Heart right ventricle (tissue), 16 donors: Measurements from ENCODE around the gene SLC13A5. TPM values are rescaled to one million over a fixed set of nuclear protein-coding genes. Genes with fewer than 3 reads are reported as not detected.

ENCODE experiments used
- ATAC-seq, 8 donors: fragments of 200-7000 bp; cut with Tn5 transposase; one replicate each; pipeline ENCODE4 v1.9.1; 2020; ENCODE audit warnings: mild to moderate bottlenecking in 8 of 8, moderate library complexity in 8 of 8, moderate number of reproducible peaks in 1 of 8
- DNase-seq, 2 donors: peaks; one replicate each; pipeline ENCODE4 v3.0.0-alpha.2; 2020
- H3K27ac ChIP-seq, 10 donors: fragments of 200-600 bp; sonication (generic) in 2 of 10; one replicate each; pipeline versions ENCODE4 v1.5.0 to v1.8.0; 2020 to 2022; ENCODE audit warnings: mild to moderate bottlenecking in 3 of 10
- H3K27me3 ChIP-seq, 7 donors: fragments of 200-600 bp; one replicate each; pipeline ENCODE4 v1.8.0; 2021 to 2022; ENCODE audit warnings: mild to moderate bottlenecking in 2 of 7
- H3K36me3 ChIP-seq, 9 donors: fragments of 200-600 bp; sonication (generic) in 1 of 9; one replicate each; pipeline versions ENCODE4 v1.5.0 to v1.8.0; 2020 to 2022; ENCODE audit warnings: mild to moderate bottlenecking in 2 of 9
- H3K4me1 ChIP-seq, 9 donors: fragments of 200-600 bp; sonication (generic) in 1 of 9; one replicate each; pipeline versions ENCODE4 v1.5.0 to v1.8.0; 2020 to 2022; ENCODE audit warnings: mild to moderate bottlenecking in 4 of 9
- H3K4me3 ChIP-seq, 10 donors: fragments of 200-600 bp; sonication (generic) in 2 of 10; one replicate each; pipeline versions ENCODE4 v1.5.0 to v1.8.0; 2020 to 2022; ENCODE audit warnings: mild to moderate bottlenecking in 7 of 10, moderate library complexity in 2 of 10
- H3K9me3 ChIP-seq, 11 donors: fragments of 200-600 bp in 10 of 11; sonication (generic) in 2 of 11; one replicate each; pipeline versions ENCODE4 v1.5.0 to v1.8.0; 2013 to 2022; ENCODE audit warnings: mild to moderate bottlenecking in 2 of 11, control low read depth in 1 of 11, moderate library complexity in 1 of 11
- WGBS, 2 donors: extraction: QIAGEN DNeasy Blood & Tissue Kit; methylation state at CpG; one replicate each; pipeline ENCODE4 v1.1.7; 2013; ENCODE audit warnings: inconsistent platforms in 1 of 2; 5-methylcytosine and 5-hydroxymethylcytosine counted together
- intact Hi-C, 10 donors: fragments of 100-400 bp; cut with DNase I; formaldehyde crosslinking; loops; one replicate each; pipeline versions ENCODE4 v1.11.1 to v1.14.2; 2022
- polyA plus RNA-seq, 2 donors: library from polyadenylated mRNA; stranded (reverse); fragments of 200-250 nt; gene quantifications; one replicate each; pipeline ENCODE4 v1.2.3, GENCODE V29; 2013
- total RNA-seq, 10 donors: library from RNA; stranded (reverse); fragmentation: NEBNext Ultra II Directional in 3 of 10; extraction: Animal tissue kit (Norgen Biotek cat#: 25700) in 3 of 10; gene quantifications; one replicate each; pipeline versions ENCODE4 v1.2.1 to v1.2.4, GENCODE V29; 2021 to 2023
- TF ChIP-seq, protein P1 (sequence below), 9 donors: fragments of 200-600 bp; sonication (generic) in 2 of 9; IDR thresholded peaks; one replicate each; pipeline versions ENCODE4 v1.5.0 to v1.8.0; 2021 to 2022; ENCODE audit warnings: antibody characterized with exemption in 9 of 9, mild to moderate bottlenecking in 5 of 9, moderate library complexity in 1 of 9
- donor health status: Arrhythmogenic right ventricular cardiomyopathy.
- donor health status: ischemic (EF 13 %, LVEDD 7.1; RV severe dilation, severe dysfunction).
- donor health status: healthy with polysubstance abuse.
- donor health status: DM: no; HTN: yes; CAD: no.
- donor health status: DM: no; HTN: no; CAD: no.
- donor health status: ischemic (EF 25% LVEDD 6.9; RV normal size, moderate dysfunction).
- donor health status: ischemic (EF 25% LVEDD 5.7; RV mildly dilated, moderate dysfunction).
- donor health status: healthy.
- donor health status: DM: yes; HTN: yes; CAD: no.
- donor health status: Ischemic cardiomyopathy.
- donor health status: ischemic (EF 35%, LVEDD 5.7; RV mildly dilated, moderate dysfunction).
- donor health status: nonischemic (EF 11% LVEDD 7.7; RV severe dilation, severe dysfunction).
- donor health status: DM: yes; HTN: yes; CAD: no.
- donor health status: PGD.
- donor health status: ischemic (EF 29% LVEDD 5.4; RV normal size, mild dysfunction).
- donor health status: nonischemic (EF 23%, LVEDD 6.1; RV moderate dilation, normal function).

Gene SLC13A5
- total and polyA plus RNA-seq, 12 donors, result 0.03 to 0.36 (median 0.17) TPM; not detected in 9

DNA sequence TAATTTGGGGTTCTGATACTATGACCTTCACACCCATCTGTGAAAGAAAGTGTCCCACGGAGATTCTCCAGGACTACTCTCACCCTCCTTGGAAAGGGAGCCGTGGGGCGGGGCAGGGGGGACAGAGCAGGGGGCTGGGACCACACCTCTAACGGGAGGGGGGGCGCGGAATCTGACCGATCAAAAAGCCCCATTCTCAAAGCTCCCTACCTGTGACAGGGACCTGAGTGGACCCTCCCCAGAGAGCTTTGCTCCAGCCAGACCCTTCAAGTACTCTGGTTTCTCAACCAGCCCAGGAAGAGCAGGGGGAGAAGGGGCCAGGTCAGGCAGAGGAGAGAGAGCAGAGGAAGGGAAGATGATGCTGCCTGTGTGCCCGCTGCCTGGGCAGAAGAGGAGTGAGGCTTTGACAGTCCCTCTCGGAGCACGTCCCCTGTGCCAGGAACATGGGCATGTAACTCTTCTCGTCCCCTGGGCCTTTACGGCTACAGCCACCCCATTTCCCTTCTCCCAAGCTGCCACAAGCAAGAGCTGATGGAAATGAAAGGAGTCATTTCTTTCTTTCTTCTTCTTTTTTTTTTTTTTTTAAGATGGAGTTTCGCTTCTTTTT is 43.4 kb upstream of the SLC13A5 start:
- Histone ChIP-seq H3K27me3 (no peaks in the 10 kb centered on the region), H3K27ac (peak overlapping the region; percentile 84 to 98 (median 94)), H3K36me3 (peaks cover 0 to 40% (median 20%) of the 10 kb centered on the region in 9 donors), H3K4me1 (peaks cover 16 to 70% (median 49%) of the 10 kb centered on the region in 9 donors), H3K9me3 (no peaks in the 10 kb centered on the region), H3K4me3 (peak overlapping the region; percentile 33 to 80 (median 70))
- intact Hi-C loops, result loop anchor here in 6 of 10 donors (5.0 to 10.0 kb wide), 4 partner anchors 86 to 268 kb away; partner anchors contain the start of genes RNASEK (in 5 of the 6) and BCL6B (in 1 of the 6)
- ATAC-seq (no peak), DNase-seq (no peak)
- TF ChIP-seq, protein P1, sequence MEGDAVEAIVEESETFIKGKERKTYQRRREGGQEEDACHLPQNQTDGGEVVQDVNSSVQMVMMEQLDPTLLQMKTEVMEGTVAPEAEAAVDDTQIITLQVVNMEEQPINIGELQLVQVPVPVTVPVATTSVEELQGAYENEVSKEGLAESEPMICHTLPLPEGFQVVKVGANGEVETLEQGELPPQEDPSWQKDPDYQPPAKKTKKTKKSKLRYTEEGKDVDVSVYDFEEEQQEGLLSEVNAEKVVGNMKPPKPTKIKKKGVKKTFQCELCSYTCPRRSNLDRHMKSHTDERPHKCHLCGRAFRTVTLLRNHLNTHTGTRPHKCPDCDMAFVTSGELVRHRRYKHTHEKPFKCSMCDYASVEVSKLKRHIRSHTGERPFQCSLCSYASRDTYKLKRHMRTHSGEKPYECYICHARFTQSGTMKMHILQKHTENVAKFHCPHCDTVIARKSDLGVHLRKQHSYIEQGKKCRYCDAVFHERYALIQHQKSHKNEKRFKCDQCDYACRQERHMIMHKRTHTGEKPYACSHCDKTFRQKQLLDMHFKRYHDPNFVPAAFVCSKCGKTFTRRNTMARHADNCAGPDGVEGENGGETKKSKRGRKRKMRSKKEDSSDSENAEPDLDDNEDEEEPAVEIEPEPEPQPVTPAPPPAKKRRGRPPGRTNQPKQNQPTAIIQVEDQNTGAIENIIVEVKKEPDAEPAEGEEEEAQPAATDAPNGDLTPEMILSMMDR (IDR thresholded peaks at IDR 0.05), result no peak
- WGBS, 2 donors, result 51 to 65% methylated on average over 13 of the region's 13 CpGs

DNA sequence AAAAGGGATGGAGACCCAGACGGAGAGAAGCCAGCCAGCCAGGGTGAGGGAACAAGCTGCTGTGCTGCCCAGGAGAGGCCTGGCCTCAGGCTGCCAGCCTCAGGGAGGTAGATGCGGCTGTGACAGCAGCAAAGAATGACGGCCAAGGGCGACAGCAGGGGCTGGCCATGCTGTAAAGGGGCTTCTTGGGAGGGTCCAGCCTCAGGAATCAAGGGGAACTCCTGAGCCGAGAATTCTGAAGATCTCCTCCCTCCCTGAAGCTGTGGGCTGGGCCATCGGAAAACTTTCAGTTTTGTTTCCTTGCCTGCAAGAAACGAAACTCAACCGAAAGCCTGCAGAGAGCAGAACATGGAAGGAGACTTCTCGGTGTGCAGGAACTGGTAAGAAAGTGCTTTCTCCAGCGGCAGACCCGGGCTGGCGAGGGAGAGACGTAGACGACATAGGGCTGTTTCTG is 42.6 kb upstream of the SLC13A5 start, which contains the start of gene XAF1:
Gene XAF1 (plus strand): TSS at position 316 of the 454 bp plus-strand sequence. CDS start 33 bp downstream, at position 349.
- Histone ChIP-seq H3K4me1 (peaks cover 16 to 66% (median 50%) of the 10 kb centered on the region in 9 donors), H3K27ac (peak within 1 kb of the TSS; percentile 84 to 98 (median 94)), H3K36me3 (peaks cover 0 to 32% (median 17%) of the 10 kb centered on the region in 9 donors), H3K27me3 (no peaks in the 10 kb centered on the region), H3K4me3 (peak within 1 kb of the TSS; percentile 33 to 80 (median 70)), H3K9me3 (no peaks in the 10 kb centered on the region)
- WGBS, 2 donors, result 13 to 30% methylated on average over 14 of the region's 14 CpGs
- DNase-seq (peak; percentile 32 to 73), ATAC-seq (peak; percentile 36 to 79 (median 57))
- TF ChIP-seq, protein P1 (IDR thresholded peaks at IDR 0.05), result no peak
- intact Hi-C loops, result loop anchor here in 6 of 10 donors (5.0 to 10.0 kb wide), 4 partner anchors 87 to 269 kb away; partner anchors contain the start of genes RNASEK (in 5 of the 6) and BCL6B (in 1 of the 6)

DNA sequence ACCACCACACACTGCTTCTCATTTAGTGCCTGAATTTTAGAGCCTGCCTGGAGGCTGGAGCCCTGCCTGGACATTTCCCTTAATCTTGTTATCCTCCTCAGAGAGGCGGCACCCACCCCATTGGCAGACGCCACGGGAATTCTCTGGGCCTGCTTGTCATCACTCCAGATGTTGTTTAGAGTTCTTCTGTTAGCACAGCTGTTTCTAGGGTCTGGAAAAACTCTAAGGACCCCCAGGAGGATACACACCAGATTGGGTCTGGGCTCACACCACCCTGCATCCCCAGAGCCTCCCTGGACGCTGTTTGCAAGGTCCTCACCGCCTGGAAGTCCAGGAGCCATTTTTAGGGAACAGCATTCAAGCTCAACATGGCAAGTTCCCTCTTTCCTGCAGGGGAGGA is 42.1 kb upstream of the SLC13A5 start:
- ATAC-seq, result peak; percentile 28 to 56 (median 39)
- no peaks in the 10 kb centered on the region for H3K9me3 ChIP-seq
- DNase-seq, result peak; percentile 68 to 69
- peak overlapping the region; percentile 33 to 80 (median 70) for H3K4me3 ChIP-seq
- TF ChIP-seq, protein P1 (IDR thresholded peaks at IDR 0.05), result no peak
- H3K27me3 ChIP-seq, result no peaks in the 10 kb centered on the region
- intact Hi-C loops, result loop anchor here in 6 of 10 donors (5.0 to 10.0 kb wide), 4 partner anchors 87 to 270 kb away; partner anchors contain the start of genes RNASEK (in 5 of the 6) and BCL6B (in 1 of the 6)
- peaks cover 16 to 66% (median 50%) of the 10 kb centered on the region in 9 donors for H3K4me1 ChIP-seq
- WGBS, 2 donors, result 19 to 24% methylated on average over 5 of the region's 5 CpGs
- peaks cover 0 to 27% (median 12%) of the 10 kb centered on the region in 9 donors for H3K36me3 ChIP-seq
- peak overlapping the region; percentile 84 to 98 (median 94) for H3K27ac ChIP-seq

DNA sequence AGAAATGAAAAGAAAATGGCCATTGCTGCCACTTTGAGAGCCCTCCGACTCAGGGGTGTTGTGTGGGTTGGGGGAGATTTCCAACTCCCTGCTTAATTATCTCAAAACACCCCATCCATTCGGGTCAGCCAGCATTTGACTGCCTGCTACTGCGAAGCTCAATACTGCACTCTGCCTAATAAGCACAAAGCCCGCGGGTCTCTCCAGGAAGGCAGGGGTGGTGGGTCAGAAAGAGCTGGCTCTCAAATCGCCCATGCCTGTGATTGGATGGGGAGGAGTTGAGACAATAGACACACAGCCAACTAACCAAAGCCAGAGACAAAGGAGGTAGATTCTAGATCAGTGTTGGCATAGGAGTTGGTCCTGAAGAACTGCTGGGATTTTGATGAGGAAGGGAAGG is 40.4 kb upstream of the SLC13A5 start:
- Histone ChIP-seq H3K27ac (peak overlapping the region; percentile 82 to 98 (median 94)), H3K27me3 (no peaks in the 10 kb centered on the region), H3K36me3 (peaks cover 0 to 10% (median 0%) of the 10 kb centered on the region in 9 donors), H3K4me1 (peaks cover 16 to 64% (median 50%) of the 10 kb centered on the region in 9 donors), H3K9me3 (no peaks in the 10 kb centered on the region), H3K4me3 (peak overlapping the region in 2 of 10 donors; percentile 0 to 4)
- DNase-seq (no peak), ATAC-seq (no peak)
- WGBS, 2 donors, result 56 to 65% methylated on average over 6 of the region's 6 CpGs
- intact Hi-C loops, result loop anchor here in 6 of 10 donors (10.0 kb wide), 3 partner anchors 89 to 271 kb away; partner anchors contain the start of genes RNASEK (in 5 of the 6) and BCL6B (in 1 of the 6)
- TF ChIP-seq, protein P1 (IDR thresholded peaks at IDR 0.05), result no peak
